Cardiac fibroblast (primary cell): ENCODE data around the gene RANBP9.

Experiments used
- DNase-seq, 2 donors: peaks; one replicate each; pipeline versions ENCODE4 v3.0.0 to v3.0.0-alpha.2; 2010; ENCODE audit warnings: low read depth in 2 of 2
- H3K4me3 ChIP-seq, 2 donors: replicated peaks in 1 of 2; 1 replicate in 1 of 2; 2 replicates in 1 of 2; pipeline ENCODE4 v1.5.1; 2011; ENCODE audit warnings: low read depth in 2 of 2, low read length in 2 of 2, mild to moderate bottlenecking in 2 of 2, moderate library complexity in 1 of 2
- TF ChIP-seq, protein P1 (sequence below): IDR thresholded peaks from one replicate; pipeline ENCODE4 v1.5.1; 2011; ENCODE audit warnings: low read depth, mild to moderate bottlenecking, low read length, inconsistent platforms

Gene RANBP9

DNA sequence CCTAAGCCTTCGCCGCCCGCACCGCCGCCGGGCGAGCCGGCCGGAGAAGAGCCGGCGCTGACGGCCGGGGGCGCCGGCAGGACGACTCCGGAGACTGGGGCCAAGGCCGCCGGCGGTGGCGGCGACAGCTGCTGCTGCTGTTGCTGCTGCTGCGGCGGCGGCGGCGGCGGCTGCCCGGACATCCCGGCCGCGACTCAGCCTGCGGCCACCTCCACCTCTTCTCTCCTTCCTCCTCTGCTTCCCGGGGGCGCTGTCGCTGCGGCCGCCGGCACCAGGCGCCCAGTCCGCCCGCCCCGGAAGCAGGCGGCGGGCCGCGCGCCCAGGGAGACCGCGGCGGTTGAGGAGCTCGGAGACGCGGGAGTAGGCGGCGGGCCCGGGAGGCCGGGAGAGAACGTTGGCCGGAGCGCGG, 307 bp downstream of the RANBP9 start:
- DNase-seq: no peak
- TF ChIP-seq, protein P1, sequence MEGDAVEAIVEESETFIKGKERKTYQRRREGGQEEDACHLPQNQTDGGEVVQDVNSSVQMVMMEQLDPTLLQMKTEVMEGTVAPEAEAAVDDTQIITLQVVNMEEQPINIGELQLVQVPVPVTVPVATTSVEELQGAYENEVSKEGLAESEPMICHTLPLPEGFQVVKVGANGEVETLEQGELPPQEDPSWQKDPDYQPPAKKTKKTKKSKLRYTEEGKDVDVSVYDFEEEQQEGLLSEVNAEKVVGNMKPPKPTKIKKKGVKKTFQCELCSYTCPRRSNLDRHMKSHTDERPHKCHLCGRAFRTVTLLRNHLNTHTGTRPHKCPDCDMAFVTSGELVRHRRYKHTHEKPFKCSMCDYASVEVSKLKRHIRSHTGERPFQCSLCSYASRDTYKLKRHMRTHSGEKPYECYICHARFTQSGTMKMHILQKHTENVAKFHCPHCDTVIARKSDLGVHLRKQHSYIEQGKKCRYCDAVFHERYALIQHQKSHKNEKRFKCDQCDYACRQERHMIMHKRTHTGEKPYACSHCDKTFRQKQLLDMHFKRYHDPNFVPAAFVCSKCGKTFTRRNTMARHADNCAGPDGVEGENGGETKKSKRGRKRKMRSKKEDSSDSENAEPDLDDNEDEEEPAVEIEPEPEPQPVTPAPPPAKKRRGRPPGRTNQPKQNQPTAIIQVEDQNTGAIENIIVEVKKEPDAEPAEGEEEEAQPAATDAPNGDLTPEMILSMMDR: peak; percentile 2
- peak overlapping the region; percentile 24 to 80 for H3K4me3 ChIP-seq

DNA sequence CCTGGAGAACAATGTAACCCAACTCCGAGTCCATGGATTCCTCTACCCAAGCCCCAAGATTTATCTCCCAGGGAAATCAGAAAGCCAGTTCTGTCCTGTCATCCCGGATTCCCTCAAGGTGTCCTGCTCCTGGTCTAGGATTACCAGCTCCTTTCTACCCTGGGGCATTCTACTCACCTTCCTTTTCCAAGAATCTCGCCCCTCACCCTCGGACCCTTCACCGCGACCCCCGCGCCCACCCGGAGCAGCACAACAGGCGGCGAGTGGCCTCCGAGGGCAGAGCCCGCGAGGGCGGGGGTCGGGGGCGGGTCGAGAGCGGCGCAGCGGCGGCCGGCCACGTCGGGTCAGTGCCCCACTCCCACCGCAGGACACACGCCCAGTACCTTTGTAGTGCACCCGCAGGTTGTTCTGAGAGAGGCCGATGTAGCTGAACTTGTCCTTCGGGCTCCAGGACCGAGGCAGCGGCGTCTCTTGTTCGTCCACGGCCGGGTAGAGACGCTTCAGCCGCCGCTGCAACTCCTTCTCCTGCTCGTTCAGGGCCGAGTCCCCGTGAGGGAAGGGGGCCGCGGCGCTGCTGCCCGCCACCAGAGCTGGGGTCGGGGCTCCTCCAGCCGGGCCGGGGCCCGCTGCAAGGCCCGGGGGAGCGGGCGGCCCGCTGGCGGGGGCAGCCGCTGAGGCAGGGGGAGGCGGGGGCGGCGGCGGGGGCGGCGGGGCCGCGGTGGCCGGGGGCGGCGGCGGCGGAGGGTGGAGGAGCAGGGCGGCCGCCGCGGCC, 897 bp downstream of the RANBP9 start:
- peak overlapping the region; percentile 80 to 87 for H3K4me3 ChIP-seq
- peak in 1 of 2 donors; percentile 19 for DNase-seq
- TF ChIP-seq, protein P1: no peak

DNA sequence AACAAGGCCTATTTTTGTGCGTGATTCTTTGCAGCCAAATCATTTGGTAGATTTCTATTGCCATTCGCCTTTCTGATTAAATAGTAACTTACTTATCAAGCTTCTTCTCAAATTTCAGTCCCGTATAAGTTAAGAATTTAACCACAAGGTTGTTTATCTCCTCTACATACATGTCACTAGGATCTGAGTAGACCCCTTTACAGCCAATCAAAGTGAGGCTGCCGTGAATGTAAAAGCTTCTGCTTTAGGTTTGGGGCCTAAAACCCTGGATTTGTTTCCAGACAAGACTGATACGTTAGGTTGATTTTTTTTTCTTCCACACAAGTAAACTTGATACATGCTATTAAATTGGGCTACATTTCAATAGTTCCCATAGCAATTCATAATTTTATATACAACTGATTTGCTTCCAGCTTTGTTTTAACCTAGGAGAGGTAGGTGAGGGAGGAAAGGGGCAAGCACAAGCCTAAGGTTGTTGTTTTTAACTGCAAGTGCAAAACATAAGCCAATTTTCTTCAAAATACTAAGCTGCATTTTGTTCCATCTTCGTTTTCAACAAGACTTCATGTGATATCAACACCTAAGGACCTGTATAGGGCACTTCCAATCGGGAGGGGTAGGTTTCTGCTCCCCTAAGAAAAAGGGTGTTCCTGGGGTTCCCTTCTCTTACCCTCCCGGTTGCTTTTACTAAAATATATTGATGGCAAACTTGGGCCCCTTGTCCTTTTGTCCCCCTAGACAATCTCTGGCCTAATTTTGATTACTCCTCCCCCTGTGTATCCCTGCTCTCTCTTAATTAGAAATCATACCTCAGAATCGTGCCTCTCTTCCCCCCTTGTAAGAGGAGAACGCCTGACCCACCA, 1.7 kb downstream of the RANBP9 start:
- peak; percentile 49 to 54 for DNase-seq
- TF ChIP-seq, protein P1: no peak
- peak overlapping the region; percentile 80 to 87 for H3K4me3 ChIP-seq

DNA sequence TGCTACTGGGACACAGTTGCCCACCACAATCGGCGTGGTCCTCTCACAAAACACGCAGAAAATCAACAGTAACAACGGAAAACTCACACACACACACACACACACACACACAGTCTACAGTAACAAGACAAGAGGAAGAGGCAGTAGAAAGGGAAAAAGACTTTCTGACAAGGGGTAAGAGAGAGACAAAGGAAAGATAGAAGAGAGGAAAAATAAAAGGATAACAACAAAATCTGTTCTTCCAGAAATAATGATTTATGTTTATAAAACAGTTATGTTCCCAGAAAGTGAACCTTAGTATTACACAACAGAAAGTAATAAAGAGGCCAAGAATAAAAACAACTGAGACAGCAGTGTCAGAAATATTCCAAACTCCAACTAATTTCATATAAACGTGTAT, 2.9 kb downstream of the RANBP9 start:
- H3K4me3 ChIP-seq: peak overlapping the region; percentile 80 to 87
- TF ChIP-seq, protein P1: no peak
- DNase-seq: peak; percentile 48 to 53

DNA sequence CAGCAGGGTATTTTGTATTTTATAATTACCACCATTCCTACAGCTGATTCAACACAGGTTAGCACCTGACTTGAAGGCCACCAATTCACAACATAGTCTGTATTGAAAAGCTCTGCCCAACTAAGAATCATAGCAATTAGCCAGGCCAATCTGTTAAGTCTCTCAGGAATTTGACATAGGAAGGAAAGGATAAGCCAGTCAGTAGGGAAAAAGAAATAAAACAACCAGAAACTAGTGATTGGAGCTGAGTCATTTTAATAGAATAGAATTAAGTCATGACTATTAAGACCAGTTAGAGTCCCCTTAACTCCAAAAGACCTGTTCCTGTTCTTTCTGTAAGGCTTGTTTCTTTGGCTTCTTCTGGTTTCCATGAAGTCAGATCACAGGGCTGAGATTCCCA, 8.1 kb downstream of the RANBP9 start:
- no peak overlapping the region for H3K4me3 ChIP-seq
- TF ChIP-seq, protein P1: no peak
- no peak for DNase-seq

DNA sequence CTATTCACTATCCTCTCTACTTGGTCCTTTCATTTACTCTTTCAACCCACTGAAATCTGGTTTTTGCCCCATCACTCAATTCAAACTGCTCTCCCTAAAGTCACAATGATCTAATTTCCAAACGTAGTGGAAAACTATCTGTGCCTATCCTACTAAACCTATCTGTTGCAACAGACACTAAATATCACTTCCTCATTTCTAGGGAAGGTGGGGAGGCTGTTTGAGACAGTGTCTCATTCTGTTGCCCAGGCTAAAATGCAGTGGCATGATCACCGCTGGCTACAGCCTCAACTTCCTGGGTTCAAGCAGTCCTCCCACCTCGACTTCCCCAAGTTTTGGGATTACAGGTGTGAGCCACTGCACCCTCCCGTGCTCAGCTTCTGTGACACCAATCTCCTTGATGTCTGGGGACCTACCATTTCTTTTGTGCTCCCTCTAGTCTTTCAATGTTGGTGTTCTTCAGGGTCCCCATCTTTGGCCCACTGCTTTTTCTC, 8.8 kb downstream of the RANBP9 start:
- TF ChIP-seq, protein P1: no peak
- no peak for DNase-seq
- H3K4me3 ChIP-seq: no peak overlapping the region
